Ammon's horn (tissue), 1 donor: ENCODE data around the gene LIF.

Source experiments
- DNase-seq: peaks from one replicate; pipeline ENCODE4 v3.0.0-alpha.2; 2016; ENCODE audit warnings: low spot score

LIF gene

DNA sequence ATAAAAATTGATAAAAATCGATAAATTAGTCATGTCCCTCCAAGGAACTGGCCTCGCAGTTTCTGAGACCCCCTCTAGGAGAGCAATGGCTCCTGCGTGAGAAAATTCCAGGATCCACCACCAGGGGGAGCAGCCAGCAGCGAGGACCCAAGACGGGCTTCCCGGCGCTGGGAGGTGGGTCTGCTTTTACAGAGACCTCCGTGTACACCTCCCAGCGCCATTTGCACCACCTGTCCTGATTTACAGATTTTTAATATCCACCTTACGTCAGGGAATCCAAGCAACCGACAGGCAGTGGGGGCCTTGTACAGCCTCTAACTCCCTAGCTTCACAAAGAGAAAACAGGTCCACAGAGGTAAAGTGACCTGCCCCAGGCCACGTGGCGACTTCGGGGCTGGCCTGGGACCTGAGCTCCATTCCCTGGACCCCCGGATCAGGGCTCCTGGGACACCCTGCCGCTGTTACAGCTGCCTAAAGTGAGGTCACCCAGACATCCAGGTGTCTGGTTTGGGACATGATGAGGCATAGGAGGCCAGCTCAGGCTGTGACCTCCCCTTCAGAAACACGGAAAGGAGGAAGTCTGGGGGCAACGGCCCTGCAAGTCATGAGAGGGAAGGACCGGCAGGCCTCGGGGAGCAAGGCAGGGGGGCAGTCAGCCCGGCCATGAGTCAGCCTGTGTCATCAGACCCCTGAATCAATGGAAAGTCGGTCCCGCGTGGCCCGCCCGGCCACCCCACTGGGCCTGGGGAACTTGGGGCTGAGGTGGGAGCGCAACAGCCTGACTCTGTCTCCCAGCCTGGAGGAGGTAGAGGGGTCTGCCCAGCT, 16.6 kb upstream of the LIF start:
- peak; percentile 64 for DNase-seq

DNA sequence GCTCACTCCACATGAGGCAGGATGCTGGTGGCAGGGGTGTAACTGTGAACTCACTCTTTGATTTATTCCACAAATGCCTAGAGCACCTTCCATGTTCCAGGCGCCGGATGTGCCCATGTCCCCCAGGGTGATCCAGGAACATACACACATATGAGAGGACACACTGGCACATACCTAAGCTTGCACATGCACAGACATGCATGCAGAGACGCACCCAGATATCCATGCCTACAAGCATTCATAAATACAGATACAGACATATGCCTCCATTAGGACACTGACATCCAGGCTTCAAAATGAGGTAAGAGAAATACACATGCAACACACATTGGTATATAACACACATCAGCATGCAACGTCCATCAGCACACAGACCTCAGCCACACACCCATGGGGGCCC, 15.6 kb upstream of the LIF start:
- no peak for DNase-seq

DNA sequence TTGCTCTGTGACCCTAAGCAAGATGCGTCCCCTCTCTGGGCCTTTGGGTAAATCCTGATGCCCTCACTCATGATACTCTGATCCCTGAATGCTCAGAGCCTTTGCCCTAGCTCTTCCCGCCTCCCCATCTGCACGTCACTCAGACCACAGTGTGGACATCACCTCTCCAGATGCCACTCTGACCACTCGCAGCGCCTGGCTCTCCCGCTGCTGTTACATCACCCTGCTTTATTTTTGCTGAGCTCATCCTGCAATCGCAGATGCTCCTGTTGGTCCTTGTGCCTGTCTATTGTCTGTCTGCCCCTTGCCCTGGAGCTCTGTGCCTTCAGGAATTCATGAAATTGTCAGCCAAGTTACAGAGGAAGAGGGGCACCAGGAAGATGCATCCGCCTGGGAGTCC, 14.6 kb upstream of the LIF start:
- DNase-seq: no peak

DNA sequence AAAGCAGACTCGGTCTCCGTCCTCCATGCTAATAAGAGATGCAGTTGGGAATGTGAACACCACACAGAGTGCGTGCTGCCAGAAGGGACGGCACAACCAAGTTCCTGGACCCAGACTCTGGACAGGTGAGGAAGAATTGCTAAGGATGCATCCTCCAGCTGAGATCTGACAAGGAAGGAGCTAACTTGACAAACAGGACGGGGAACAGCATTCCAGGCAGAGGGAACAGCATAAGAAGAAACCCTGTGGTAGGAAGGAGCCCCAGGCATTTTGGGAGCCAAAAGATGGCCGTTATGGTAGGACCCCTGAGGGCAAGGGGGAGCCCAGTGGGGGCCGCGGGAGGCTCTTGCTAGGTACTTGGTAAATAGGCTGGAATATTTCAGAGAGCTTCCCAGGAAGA, 14.1 kb upstream of the LIF start:
- no peak for DNase-seq

DNA sequence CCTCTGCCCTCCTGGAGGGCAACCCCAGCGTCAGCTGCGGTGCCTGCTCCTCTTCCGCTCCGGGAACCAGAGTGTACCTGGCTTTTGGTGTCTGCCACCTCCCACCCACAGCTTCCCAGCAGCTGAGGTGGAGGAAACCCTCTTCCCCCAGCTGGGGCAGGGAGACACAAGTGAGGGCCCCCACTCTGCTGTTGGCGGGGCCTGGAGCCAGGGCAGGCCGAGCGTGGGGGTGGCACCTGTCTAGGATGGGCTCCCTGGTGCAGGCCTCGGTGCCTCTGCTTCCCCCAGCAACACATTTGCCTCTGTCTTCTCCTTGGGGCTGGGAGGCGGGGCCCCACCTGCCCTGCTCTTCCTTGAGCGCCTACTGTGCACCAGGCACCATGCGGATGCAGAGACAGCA, 13.7 kb upstream of the LIF start:
- DNase-seq: no peak

DNA sequence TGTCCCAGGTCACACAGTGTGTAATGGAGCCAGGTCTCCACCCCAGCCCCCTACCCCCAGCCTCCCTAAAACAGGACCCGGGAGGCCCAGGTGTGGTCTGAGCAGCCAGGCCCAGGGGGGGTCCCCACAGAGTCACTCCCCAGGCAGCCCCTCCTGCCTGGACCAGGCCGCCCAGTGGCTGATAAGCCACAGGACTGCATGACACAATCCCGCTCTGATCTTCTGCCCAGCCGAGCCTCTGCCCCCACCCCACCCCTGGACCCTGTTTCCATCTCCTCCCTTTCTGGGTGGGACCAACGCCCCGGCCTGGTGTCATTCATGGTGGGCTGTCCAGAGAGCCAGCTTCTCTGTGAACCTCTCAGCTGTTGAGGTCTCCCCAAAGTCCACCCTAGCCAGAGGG, 7.8 kb upstream of the LIF start:
- no peak for DNase-seq

DNA sequence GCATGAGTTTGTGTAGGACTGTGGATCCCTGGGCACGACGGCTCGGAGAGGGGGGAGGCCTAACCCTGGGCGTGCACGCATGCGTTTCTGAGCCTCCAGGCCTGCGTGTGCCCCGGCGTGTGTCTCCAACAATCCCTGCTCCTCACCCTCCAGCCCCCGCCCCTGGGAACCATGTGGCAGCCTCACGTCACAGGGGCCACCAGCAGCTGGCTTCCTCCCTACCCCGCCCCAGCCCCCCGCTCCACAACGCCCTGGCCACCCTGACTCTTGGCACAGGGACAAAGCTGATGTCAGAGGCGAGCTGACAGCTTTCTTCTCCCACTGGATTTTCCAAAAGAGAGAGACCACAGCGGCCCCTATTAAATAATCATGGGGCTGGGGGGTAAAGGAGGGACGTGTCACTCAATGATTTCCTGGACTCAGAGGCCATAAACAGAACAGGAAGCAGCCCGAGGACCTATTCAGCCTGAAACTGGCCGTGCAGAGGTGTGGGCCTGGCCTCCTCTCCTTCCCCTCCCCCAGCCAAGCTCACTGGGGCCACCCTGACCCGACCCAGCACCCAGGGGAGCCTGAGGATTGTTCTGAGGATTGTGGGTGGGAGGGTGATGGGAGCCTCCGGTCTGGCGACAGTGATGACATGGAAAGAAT, 6.8 kb upstream of the LIF start:
- DNase-seq: peak; percentile 74

DNA sequence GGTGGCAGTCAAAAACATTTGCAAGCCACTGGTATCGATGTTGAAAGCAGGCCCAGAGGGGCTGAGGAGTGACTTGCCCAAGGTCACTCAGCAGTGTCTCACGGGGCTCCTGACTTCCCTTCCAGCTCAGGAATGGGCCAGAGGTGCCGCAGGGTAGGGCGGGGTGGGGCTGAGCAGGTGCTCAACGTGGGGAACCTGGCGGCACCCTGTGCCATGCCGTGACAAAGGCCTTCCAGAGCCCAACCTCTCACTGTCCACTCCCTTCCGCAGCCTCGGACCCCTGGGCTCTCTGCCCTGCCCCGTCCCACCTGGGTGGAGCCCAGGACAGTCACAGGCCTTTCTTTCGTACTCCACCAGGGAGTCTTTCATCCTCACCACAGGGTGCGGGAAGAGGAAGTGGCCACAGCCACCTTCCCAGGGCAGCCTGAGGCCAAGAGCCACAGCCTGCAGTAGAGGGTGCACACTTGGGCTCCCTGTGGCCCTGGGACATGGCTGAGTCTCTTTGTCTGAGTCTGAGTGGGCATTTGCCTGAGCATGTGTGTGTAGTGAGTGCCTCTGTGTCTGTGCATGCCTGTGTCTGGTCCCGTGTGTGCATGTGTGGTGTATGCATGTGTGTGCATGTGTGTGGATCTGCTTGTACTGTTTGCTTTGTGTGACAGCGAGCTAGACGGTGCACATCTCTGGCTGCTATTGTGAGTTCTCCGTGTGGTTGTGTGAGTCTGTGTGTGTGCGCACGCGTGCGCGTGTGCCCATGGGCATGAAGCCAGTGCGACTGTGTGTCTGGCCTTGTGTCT, 6.0 kb upstream of the LIF start:
- DNase-seq: no peak

DNA sequence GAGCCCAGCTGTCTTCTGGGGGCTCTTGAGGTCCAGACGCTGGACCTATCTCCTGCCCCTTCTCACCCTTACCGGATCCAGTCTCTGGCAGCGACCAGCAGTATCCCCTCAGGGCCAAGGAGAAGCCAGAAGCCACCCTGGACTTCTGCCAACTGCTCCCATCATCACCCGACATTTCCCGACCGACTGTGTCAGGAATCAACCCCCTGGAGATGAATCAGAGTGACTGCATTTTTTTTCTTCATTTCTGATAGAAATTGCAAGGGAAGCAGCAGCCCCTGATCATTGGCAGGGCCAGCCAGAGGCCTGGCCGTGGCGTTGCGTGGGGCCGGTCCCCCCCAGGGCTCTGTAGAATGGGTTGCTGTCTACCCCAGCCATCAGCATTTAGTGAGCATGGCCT, 5.2 kb upstream of the LIF start:
- DNase-seq: no peak

DNA sequence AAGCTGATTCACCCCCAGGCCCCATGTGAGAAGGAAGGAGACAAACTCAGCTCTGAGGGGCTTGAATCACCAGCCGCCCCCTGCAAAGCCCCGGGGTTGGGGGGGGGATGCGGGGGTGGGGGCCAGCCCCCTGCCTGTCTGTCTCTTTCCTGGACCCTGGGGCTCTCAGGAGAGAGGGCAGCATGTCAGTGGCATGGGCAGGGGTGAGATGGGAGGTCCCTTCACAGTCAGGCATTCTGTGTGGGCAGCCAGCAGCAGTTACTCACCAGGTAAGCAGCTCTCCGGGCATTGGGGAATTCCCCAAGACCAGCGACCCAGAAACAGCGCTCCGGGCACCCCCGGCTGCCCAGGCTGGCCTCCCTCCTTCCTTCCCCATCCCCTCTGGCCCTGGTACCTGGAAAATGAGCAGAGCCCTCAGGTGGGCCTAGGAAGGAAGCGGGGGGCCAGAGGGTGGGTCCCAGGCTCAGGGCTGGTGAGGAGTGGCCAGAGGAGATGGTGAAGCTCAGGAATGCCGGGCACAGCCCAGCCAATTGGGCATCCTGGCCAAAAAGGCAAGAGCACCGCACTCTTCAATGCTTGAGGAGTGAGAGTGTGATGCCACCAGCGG, 4.2 kb upstream of the LIF start:
- no peak for DNase-seq

DNA sequence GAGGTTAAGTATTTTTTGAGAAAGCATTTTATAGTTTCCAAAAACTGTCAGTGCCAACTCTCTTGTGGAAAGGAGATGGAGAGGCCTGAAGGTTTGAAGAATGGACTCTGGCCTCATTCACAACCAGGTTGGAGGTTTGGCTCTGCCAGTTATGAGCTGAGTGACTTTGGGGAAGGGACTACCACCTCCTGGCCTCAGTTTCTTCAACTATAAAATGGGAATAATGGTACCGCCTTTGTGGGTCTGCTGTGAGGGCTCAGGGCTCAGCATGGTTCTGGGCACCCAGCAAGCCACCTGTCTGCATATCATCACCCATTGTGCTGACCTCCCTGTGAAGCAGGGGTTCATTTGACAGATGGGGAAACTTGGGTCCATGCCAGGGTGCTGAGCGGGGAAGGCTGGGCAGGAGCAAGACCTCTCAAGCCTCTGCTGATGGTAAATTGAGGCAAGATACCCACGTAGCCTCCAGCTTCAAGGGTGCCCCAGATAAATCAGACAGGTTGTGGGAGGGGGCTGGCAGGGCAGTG, 3.5 kb upstream of the LIF start:
- DNase-seq: no peak

DNA sequence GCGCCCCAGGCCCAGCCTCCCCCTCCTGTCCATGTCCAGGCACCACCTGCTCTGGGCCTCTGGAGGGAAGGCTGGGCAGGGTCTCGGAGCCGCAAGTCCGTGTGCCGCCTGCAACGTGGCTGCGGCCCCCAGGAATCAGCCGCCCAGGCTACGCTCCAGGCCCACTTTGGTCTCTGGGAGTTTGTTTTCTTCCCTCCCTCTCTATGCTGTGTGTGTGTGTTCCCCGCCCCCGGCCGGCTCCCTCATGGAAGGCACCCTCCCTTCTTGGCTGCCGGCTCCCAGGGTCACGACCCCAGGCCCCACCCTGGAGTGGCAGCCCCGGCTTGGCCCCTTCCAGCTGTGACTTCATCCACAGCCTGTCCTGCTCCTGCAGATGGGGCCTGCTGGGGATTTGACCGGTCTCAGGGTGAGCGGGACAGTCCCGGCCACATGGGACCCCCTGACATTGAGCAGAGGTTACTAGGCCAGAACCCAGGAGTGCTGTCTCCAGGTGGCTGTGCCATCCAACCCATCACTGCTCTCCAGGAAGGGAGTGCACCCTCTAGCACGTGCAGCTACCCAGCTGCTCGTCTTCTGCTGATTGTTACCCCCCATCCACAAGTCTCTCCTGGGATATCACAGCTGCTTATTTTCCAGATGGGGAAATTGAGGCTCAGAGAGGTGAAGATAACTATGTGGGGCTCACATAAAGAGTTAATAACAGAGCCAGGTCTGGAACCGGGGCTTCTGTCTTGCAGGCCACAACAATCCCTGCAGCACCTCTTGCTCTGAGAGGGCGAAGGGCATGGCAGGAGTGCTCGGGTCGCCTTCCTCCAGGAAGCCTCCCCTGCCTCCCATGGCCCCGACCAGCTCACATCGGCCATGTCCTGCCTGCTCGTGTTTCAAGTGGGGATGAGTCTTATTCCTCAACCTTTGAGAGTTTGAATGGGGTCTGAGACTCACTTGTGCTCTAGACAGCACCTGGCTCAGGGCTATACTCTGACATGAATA, 2.8 kb upstream of the LIF start:
- DNase-seq: no peak

DNA sequence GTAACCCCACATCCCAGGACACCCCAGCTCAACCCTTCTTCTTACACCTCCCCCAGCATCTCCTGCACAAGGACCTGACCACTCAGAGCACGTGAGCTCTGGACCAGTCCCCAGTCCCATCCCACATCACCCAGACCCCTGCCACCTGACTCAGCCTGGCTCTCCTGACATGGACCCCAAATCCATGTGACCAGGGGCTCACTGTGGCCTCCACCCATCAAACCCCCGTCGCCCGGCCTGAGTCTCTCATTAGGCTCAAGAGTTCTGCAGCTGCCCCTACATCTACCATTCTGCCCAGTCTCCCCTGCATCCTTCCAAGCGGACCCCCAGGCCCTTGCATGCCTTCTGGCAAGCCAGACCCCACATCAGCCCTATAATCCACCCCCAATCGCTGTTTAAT, 1.9 kb upstream of the LIF start:
- no peak for DNase-seq

DNA sequence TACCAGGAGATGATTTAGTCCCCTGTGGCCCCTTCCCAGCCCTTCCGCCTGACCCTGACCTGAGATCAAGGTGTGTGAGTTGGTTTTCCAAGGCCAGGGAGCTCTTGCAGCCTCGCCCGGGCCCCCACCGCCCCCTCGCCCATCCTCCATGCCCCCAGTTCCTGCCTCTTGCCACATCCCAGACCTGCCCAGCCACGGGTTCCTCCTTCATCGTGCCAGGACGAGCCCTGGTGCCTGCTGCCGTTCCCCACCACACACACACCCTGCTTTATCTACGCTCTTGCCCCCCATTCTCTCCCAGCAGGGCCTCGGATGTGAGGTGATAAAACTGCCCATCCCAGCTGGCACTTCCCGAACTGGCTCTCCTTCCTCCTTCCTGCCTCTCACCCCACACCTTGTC, 1.4 kb upstream of the LIF start:
- no peak for DNase-seq

DNA sequence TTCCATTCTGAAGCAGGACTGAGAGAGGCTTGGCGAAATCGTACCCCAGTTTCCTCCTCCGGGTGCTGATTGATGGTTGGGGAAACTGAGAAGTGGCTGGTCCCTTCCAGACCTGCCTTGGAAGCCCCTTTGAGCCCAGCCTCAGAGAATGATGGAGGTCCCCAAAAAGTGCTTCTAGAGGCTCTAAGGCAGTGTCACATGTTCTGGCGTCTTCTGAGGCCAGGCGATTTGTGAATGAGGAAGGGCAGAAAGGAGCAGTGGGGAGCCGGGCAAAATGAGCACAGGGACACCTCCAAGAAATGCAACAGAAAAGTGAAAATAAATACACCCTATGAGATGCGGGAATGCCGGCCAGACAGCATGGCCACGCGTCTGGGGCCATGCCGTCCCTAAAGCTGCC, 1.0 kb upstream of the LIF start:
- no peak for DNase-seq

DNA sequence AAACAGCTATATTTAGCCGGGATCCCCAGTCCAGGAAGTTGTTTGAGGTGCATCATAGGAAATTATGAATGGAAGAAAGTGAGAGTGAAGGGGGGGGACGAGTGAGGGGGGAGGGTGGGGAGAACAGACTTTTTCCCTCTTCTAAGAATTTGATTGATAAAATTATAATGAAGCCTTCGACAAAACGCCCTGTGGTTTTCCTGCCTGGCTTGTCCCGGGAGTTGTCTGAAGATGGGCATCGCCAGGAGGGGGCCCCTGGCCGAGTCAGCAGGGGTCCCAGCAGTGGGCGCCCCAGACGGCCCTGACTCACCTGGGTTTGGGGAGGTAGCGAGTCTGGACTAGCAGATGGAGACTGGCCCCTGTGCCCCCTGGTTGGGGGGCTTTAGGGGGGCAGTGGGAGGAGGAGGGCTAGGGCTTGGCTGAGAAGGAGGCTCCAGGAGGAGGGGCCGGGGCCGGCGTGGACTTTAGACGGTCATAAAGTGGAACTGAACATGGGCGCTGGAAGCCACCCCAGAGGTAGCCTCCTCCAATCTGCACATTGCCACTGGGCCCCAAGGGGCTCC, 336 bp upstream of the LIF start:
- DNase-seq: no peak

DNA sequence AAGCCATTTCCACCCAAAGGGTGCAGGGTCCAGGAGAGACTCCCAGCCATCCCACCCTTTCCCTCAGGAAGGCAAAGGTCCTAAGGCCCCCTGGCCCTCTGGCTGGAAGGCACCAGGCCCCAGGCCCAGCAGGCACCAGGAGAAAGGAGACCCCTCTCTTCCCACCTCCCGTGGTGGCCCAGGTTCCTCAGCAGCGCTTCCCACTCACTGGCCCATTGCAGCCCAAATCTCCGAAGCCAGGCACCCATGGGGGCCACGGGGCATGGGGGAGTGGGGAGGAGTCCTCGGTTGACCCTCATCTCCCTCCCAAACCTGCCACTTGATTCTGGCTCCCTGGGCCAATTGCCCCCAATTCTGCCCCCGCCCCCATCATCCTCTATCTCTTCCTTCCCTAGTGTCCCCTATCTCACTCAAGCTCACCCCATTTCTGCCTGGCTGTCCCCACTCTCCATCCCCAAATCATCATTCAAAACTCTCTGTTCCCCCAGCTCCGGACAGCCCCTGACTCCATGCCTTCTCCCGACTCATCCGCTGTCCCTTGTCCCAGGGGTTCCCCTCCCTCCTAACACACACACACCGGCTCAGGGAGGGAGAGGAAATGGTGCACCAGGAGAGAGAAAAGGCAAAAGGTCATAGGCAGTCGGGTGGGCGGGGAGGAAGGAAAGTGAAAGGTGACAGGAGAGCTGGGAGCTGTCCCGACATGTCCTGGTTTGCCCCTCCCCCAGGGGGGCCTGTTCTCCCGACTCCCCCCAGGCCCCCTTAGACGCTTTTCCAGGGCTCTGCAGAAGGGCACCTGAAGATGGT, 1.2 kb downstream of the LIF start:
- no peak for DNase-seq

DNA sequence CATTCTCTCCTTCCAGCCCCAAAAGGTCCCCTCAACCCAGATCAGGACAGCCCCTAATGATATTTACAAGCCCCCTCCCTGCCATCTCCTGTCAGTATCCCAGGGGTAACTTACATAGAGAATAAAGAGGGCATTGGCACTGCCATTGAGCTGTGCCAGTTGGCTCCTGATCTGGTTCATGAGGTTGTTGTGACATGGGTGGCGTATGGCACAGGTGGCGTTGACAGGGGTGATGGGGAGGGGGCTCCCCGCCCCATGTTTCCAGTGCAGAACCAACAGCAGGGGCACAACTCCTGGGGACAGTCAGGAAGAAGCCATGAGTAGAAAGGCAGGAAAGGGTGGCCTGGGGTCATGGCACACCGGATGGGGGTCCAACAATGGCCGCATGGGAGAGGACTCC, 1.9 kb downstream of the LIF start:
- DNase-seq: no peak

DNA sequence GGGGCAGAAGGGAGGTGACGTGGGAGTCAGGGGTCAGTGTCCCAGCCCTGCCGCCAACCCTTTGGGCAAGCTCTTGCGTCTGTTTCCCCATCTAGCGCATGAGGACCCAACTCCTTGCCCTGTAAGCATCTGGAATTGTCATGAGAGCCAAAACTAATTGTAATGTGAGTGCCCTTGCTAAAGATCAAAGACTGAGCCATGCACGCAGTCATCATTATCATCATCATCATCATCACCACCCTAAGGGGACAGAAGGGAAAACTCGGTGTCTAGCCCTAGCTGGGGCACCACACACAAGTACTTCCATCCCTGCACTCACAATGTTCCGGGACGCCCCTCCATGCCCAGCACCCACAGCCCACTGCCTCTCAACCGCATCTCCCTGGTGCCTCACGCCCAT, 2.5 kb downstream of the LIF start:
- no peak for DNase-seq

DNA sequence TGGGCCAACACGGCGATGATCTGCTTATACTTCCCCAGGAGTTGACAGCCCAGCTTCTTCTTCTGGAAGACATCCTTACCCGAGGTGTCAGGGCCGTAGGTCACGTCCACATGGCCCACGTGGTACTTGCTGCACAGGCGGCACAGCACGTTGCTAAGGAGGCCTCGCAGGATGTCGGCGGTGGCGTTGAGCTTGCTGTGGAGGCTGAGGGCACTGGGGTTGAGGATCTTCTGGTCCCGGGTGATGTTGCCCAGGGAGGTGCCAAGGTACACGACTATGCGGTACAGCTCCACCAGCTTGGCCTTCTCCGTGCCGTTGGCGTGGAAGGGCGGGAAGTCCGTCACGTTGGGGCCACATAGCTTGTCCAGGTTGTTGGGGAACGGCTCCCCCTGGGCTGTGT, 2.9 kb downstream of the LIF start:
- no peak for DNase-seq
